HG02852 (cell line): ENCODE results near the gene MLST8.
"Not testable (repeated sequence)": the region's sequence is repeated elsewhere in the genome, so short reads cannot be mapped to it uniquely, and the experiment has no call there.

Source experiments
- ATAC-seq: cut with Tn5 transposase; IDR thresholded peaks from one replicate; pipeline ENCODE4 v1.9.1; 2021; ENCODE audit warnings: mild to moderate bottlenecking, moderate library complexity; ENCODE audit not compliant: unreplicated experiment

Gene MLST8

DNA sequence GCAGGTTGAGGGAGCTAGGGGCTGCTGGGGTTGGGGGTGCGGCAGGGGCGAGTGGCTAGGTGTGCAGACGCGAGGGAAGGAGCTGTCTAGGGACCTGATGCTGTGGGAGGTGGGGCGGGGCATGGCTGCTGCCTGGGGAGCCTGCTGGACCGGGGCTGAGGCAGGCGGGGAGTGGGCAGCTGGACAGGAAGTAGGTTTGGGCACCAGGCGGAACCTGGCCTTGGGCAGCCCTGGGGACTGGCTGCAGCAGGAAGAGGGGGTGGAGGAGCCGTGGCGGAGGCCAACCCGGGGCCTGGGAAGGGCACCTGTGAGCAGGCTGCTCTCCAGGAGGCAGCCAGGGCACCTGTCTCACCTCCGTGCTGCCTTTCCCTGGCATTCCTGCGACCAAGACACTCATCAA lies 25.1 kb downstream of the MLST8 start:
- no peak for ATAC-seq

- ATAC-seq, result no peak
These were observed 26.0 kb downstream of the MLST8 start for GRCh38 chr16:2231016-2231931.

DNA sequence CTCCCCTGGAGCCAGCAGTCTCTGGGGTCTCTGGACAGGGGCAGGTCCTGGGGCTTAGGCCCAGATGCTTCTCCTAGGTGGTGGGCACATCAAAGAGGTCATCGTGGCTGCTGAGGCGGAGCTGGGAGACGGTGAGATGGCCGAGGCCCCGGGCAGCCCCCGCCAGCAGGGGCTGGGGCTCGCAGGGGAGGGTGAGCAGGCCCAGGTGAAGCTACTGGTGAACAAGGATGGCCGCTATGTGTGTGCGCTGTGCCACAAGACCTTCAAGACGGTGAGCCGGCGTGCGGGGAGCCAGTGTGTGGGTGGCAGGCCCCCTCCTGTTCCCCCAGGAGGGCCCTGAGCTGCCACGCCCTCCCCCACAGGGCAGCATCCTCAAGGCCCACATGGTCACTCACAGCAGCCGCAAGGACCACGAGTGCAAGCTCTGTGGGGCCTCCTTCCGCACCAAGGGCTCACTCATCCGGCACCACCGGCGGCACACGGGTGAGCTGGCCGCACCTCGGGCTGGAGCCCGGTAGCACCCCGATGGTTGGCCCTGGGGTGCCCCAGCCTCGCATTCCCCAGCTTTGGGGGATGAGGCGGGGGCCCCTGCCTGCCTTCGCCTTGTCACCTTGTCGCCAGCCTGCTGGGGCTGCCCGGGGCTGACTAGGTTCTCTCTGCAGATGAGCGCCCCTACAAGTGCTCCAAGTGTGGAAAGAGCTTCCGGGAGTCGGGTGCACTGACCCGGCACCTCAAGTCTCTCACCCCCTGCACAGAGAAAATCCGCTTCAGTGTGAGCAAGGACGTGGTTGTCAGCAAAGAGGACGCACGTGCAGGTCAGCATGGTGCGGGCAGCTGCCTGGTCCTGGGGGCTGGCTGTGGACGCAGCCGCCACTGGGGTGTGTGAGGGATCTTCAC lies 27.1 kb downstream of the MLST8 start:
- no peak for ATAC-seq

- ATAC-seq, result no peak
These were observed 28.0 kb downstream of the MLST8 start for GRCh38 chr16:2233046-2233775.

- ATAC-seq, result no peak
These were observed 28.9 kb downstream of the MLST8 start for GRCh38 chr16:2233872-2234812.

- no peak for ATAC-seq
These were observed 29.5 kb downstream of the MLST8 start for GRCh38 chr16:2234813-2235170.

DNA sequence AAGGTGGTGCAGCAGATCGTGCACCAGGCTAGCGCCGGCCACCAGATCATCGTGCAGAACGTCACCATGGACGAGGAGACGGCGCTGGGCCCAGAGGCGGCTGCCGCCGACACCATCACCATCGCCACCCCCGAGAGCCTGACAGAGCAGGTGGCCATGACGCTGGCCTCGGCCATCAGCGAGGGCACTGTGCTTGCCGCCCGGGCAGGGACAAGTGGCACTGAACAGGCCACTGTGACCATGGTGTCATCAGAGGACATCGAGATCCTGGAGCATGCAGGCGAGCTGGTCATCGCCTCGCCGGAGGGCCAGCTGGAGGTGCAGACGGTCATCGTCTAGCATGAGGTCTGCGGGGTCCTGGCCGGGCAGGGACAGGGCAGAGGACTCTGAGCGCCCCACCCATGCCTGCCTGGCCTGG lies 30.0 kb downstream of the MLST8 start:
- no peak for ATAC-seq

- ATAC-seq, result no peak
These were observed 30.6 kb downstream of the MLST8 start for GRCh38 chr16:2235695-2236336.

- ATAC-seq, result no peak
These were observed 31.3 kb downstream of the MLST8 start, which contains the start of gene DNASE1L2 for GRCh38 chr16:2236337-2237101. Gene DNASE1L2 (plus strand): TSS chr16:2236444. CDS start chr16:2236817, 373 bp downstream.

DNA sequence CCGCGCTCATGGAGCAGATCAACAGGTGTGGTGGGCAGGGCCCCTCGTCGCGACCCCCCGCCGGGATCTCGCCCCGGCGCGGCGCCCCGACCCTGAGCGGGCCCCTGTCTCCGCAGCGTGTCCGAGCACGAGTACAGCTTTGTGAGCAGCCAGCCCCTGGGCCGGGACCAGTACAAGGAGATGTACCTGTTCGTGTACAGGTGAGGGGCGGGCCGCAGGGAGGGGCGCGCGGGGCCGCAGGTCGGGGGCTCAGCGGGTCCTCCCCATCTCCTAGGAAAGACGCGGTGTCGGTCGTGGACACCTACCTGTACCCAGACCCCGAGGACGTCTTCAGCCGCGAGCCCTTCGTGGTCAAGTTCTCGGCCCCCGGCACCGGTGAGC lies 31.8 kb downstream of the MLST8 start:
- no peak for ATAC-seq

DNA sequence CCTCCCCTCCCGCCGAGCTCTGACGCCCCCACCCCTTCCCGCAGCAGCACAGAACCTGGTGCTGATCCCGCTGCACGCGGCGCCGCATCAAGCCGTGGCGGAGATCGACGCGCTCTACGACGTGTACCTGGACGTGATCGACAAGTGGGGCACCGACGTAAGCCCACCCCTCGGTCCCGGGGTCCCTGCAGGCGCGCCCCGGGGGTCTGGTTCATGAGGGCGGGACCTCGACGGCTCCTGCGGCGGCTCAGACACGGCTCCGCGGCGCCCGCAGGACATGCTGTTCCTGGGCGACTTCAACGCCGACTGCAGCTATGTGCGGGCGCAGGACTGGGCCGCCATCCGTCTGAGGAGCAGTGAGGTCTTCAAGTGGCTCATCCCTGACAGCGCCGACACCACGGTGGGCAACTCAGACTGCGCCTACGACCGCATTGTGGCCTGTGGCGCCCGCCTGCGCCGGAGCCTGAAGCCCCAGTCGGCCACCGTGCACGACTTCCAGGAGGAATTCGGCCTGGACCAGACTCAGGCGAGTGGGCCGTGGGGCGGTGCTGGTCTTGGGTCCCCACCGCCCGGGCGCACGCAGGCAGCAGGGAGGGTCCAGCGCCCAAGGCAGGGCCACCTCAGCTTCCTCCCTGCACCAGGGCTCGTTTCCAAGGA lies 32.4 kb downstream of the MLST8 start:
- no peak for ATAC-seq

GRCh38 chr16:2238150-2238837 lies 33.0 kb downstream of the MLST8 start:
- no peak for ATAC-seq

DNA sequence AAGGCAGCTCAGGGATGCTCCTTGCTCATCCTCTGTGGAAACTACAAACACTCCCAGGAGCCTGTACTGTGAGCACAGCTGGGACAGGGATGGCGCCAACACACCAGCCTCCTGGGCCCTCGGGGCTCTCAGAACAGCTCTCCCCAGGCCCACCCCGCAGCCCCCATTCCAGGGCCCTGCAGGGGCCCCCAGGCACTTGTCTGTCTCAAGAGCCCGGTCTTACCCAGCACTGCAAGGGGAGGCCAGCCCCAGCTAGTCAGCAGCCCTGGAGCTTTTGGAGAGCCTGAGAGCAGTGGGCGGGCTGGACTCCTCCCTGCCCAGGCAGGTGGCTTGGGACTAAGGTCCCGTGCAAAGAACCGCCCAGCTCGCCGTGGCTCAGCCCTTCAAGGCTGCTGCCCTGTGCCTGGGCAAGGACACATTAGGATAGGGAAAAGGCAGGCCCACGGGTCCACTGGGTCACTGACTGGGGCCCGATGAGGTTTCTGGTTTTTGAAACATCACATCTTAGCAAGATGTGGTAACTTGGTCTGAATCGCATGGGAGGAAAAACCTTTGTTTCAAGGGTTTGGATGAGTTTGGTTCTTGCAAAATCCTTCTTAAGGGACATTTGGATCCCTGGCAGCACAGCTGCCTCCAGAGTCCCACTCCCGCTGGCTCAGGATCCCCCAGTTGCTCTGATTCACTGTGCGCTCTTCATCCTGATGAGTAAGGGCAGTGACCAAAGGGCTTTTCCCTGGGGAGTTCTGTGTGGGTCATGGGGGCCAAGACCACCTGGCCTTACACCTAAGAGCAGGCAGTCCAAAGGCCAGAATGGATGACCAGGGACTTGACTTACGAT lies 33.8 kb downstream of the MLST8 start:
- ATAC-seq, result no peak

- not testable (repeated sequence) for ATAC-seq
These were observed 35.1 kb downstream of the MLST8 start for GRCh38 chr16:2240331-2240730.

- no peak for ATAC-seq
These were observed 37.3 kb downstream of the MLST8 start for GRCh38 chr16:2242598-2242997.

- no peak for ATAC-seq
These were observed 37.8 kb downstream of the MLST8 start for GRCh38 chr16:2243031-2243528.

DNA sequence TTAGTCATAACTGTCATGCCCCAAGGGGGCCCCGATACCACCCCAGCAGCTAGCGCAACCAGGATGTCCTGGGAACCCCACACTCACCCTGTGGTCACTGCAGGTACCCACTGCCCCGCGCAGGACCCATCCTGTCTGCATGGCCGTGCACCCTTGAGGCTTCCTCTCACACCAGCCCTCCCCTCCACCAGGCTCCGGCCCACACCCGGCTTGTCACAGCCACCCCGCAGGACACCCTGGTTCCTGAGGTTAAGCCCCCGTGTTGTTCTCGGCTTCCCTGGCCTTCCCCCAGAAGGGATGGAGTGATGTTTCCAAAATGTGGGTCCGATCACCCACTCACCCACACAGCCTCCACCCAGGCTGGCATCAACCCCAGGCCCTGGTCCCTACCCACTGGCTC lies 38.5 kb downstream of the MLST8 start:
- no peak for ATAC-seq
